Esophagus squamous epithelium (tissue), 4 donors: ENCODE measurements around the gene ARMS2.

Experiments
- POLR2A ChIP-seq, 4 donors: fragments of 450-650 bp; IDR thresholded peaks; one replicate each; pipeline ENCODE4 v1.6.1; 2017; ENCODE audit warnings: antibody characterized with exemption in 4 of 4, mild to moderate bottlenecking in 4 of 4, moderate library complexity in 3 of 4
- TF ChIP-seq, protein P1 (sequence below), 6 experiments: fragments of 450-650 bp in 4 of 6; fragments of 200-600 bp in 2 of 6; sonication (generic) in 2 of 6; IDR thresholded peaks; one replicate each; pipeline ENCODE4 v1.5.1; 2016 to 2019; ENCODE audit warnings: antibody characterized with exemption in 6 of 6, mild to moderate bottlenecking in 4 of 6, moderate library complexity in 4 of 6

DNA sequence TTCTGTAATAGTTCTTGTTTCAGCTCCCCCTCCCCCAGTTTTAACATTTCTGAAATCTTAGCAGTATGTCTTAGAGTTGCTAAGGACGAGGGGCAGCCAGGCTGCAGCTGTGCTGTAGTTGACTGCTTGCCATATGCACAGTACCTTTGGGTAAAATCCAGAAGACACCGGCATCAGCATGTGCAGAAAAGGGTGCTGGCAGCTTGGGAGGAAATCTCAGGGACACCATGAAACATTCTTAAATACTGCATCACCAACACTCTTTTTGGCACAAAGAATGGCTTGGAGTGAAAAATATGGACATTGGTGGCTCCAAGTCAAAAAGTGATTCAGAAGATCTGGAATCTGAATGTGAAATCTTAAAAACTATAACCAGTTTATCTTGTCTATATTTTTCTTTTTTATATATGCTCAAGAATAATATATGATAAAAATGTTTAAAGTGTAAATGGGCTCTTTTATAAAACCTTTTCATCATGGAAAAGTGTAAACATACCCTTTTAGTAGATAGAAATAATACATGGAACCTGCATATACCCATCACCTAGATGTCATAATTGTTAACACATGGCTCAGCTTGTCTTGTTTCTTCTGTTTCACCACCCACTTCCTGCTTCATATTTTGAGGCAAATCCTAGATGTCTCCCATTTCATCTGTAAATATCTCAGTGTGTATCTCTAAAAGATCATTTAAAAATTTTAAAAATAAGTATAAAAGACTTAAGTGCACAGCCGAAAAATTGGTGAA, 34.4 kb upstream of the ARMS2 start:
- TF ChIP-seq, protein P1, sequence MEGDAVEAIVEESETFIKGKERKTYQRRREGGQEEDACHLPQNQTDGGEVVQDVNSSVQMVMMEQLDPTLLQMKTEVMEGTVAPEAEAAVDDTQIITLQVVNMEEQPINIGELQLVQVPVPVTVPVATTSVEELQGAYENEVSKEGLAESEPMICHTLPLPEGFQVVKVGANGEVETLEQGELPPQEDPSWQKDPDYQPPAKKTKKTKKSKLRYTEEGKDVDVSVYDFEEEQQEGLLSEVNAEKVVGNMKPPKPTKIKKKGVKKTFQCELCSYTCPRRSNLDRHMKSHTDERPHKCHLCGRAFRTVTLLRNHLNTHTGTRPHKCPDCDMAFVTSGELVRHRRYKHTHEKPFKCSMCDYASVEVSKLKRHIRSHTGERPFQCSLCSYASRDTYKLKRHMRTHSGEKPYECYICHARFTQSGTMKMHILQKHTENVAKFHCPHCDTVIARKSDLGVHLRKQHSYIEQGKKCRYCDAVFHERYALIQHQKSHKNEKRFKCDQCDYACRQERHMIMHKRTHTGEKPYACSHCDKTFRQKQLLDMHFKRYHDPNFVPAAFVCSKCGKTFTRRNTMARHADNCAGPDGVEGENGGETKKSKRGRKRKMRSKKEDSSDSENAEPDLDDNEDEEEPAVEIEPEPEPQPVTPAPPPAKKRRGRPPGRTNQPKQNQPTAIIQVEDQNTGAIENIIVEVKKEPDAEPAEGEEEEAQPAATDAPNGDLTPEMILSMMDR (IDR thresholded peaks at IDR 0.05) = no peak
- TF ChIP-seq POLR2A (IDR thresholded peaks at IDR 0.05) = no peak
